HG03095 (cell line): Measurements from ENCODE around the gene SVIL.
"Not testable (repeated sequence)": the region's sequence is repeated elsewhere in the genome, so short reads cannot be mapped to it uniquely, and the experiment has no call there.

Experiments used
- ATAC-seq: cut with Tn5 transposase; IDR thresholded peaks from one replicate; pipeline ENCODE4 v1.9.1; 2021; ENCODE audit warnings: moderate library complexity; ENCODE audit not compliant: unreplicated experiment

The SVIL gene

GRCh38 chr10:29493697-29494096 lies 141.1 kb downstream of the SVIL start:
- ATAC-seq, result no peak

DNA sequence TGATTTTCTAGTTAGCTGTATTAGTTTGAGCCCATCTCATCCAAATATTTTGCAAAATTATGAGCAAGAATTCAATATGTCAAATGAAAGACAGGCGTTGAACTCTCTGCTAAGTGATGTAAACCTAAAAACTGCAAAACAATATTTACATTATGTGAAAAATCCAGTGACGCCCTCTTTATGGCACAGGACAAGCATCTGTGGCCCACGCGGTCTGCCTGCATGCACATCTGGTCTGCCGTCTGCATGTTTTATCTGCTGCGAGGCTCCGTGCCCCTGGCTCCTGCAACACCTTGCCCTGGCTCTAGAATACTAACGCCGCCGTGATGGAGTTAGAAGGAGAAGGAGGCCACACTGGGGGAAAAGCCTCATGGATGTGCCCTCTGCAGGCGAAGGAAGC lies 142.0 kb downstream of the SVIL start:
- ATAC-seq, result no peak

- ATAC-seq, result no peak
Measured at GRCh38 chr10:29491918-29492317, 142.9 kb downstream of the SVIL start.

- ATAC-seq, result not testable (repeated sequence)
Measured at GRCh38 chr10:29490781-29491280, 143.9 kb downstream of the SVIL start.

DNA sequence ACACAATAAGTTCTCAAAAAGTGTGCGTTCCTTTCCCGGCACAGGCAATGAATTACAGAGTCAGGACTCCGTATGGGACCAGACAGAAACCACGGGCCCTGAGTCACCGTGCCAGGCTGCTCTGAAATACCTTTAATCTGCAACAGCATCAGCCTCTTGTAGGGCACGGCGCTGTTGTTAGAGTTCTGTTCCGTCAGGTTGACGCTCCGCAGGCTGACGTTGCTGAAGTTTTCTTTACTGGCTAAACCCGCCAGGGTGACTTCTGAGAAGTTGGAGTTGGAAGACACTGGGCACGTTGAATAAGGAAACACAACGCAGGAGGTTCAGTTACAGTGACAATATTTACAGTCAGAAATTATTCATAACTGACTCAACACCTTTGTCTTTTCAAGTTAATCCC lies 146.3 kb downstream of the SVIL start:
- ATAC-seq, result not testable (repeated sequence)

DNA sequence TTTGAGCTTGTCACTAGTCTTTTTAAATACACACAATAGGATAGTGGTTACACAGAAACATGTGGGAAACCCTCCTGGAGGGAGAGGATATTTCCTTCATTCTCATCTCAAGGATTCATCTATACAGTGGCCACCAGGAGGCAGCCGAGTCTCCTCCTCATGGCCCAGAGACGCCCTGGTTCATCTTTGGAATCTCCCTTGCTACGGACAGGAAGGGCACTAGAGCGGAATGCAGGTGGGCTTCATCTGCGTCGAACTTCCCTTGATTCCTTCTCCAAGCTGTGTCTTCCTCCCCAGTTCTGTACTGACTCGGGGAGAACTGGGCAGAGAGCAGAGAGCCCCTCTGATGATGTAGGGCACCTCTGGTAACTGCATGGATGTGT lies 146.9 kb downstream of the SVIL start:
- ATAC-seq, result not testable (repeated sequence)

DNA sequence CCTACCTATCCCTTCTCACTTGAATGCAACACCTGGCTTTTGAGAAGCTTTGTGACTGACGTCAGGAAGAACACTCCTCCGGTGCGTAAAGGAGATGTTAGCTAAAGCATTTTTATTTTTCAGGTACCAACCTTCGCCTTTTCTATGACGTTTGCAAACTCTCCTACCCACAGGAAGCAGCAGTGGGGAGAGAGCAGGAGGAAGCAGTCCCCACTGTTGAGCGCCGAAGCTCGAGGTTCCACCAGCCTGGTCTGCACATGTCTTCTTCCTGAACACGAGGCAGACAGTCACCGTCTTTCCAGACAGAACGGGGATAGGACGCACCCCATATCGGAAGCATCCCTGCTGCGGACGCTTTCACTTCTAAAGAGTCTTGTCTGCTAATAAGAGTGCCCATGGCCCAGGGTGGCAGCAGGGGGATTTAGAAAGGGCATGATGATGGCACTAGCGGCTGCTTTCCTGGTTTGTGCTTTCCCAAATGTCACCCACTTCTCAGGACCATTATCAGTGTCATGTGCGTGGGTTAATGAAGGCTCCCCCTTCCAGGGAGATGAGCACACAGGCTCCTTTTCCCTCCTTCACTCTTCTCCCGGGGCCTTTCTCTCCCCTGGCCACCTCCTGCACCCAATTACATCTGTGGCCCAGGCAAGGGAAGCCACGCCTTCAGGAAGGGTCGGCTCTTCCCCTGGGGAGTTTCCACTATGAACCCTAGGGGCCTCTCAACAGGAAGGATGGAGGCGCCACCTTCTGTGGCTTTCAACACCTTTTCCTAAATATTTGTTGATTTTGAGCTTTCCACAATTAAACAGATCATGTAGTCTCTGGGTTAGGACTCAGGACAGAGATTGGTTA lies 147.5 kb downstream of the SVIL start:
- ATAC-seq, result not testable (repeated sequence)

- ATAC-seq, result no peak
Measured at GRCh38 chr10:29486433-29486832, 148.3 kb downstream of the SVIL start.

DNA sequence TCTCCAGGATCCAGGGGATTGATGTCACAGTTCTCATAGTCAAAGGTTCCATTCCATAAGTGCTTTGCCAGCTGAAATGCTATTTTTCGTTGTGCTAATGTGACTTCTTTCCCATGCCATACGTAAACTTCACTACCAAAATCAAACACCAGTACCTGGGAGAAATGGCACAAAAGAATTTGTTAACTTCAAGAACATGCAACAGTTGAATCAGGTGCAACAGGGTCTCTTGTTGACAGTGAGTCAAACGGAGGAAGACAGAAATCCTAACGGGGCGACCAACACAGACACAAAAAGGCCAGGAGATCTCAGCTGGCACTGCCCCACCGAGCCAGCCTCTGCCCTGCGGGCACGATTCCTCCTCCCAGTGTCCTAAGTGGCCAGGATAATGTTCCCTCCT lies 150.1 kb downstream of the SVIL start:
- ATAC-seq, result not testable (repeated sequence)

- no peak for ATAC-seq
Measured at GRCh38 chr10:29482591-29483431, 152.0 kb downstream of the SVIL start.

DNA sequence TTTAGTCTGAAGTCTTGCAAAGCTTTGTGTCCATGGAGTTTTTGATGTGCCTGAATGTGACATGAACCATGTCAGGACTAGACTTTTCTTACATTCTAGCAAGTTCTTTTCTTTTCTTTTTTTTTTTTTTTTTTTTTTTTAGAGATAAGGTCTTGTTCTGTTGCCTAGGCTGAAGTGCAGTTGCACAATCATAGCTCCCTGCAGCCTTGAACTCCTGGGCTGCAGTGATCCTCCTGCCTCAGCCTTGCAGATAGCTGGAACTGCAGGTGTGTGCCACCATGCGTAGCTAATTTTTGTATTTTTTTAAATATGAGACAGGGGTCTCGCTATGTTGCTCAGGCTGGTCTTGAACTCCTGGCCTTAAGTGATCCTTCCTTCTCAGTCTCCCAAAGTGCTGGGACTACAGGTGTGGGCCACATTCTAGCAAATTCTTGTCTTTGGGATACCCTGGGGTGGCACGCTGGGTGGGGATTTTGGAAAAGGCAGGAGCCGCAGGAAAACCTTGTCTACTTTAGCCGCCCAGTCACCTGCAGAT lies 152.8 kb downstream of the SVIL start:
- ATAC-seq, result no peak

DNA sequence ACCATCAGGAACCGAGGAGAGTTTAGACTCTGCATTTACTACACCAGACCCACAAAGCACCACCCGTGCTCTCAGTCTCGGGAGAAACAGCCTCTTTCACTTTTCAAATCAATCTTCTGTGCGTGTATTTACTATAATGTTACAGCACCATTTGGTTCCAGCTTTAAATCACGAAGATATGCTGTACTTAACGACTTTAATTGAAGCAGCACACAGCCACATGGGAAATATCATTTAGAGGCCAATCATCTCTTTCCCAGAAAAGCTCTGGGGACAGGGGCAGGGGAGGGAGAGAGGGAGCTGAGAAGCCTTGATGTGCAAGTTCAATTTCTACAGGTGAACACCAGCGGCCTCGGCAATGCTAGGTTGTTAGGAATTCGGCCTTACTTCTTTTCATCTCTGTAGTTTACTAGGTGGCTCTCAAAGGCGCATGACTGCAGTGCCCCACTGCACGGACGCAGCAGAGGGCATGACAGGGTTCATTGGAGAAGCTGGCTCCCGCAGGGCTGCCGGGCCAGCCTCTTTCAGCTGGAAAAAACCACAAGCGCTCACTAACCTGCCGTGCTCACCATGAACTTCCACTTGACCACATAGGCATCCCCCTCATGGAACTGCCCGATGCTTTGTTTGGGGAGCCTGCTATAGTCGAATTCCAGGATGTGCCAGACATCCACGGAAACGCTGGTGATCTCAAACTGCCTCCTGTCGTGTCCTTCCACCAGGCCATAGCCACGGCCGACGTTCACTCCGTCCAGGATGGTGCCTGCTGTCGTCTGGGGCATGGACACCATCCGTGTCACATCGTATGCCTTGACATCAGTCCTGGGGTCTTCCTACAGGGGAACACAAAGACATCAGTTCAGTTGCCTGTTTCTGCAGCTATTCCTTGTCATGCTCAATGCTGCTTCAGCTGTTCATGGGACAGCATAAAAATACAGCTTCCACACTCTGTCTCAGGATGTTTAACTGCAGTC lies 154.5 kb downstream of the SVIL start:
- no peak for ATAC-seq

DNA sequence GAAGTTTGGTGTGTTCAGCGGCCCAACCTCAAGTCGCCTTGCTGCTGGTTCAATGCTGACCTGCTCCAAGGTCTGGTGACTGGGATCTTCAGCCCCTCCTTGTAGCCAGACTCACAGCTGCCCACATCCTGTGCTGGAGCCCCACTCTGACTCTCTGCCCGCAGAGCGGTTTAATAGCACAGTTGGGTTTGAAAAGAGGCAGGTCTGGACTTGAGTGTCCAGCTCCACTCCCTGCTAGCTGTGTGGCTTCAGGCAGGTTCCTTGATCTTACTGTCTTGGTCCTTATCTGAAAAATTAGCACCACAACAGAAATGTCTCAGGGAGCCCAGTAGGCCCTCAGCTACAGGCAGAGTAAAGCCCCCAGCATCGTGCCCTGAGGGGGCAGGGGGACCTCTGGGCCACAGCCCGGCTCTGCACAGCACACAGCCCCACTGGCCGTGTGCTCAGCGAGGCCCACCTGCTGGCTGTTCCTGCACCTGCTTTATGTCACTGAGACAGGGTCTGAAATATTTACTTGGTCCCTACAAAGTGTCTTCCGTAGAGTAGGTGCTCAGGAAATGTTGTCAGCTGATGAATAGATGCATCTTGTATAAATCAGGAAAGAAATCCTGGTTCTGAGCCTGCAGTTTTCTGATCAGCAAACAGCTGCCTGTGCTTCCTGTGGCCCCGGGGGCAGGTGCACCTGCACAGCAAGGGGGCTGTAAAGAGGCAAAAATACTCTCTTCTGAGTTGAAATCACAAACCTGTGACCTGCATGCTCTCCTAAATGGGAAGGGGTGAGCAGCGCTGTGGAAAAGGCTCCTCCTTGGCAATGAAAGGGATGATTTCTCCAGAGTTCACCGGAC lies 155.5 kb downstream of the SVIL start:
- ATAC-seq, result no peak

GRCh38 chr10:29473406-29474100 lies 161.2 kb downstream of the SVIL start:
- no peak for ATAC-seq

DNA sequence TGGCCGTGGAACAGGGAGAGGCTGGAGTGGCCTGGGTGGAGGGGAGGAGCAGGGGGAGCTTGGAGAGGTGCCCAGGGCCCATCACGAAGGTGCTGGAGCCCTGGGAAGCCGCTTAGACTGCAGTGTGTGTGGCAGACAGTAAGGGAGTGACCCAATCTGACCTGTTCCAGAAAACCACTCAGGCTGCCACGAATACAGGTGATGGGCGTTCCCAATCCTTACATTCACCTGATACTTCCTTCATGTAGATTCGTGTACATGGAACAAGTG lies 161.7 kb downstream of the SVIL start:
- ATAC-seq, result no peak

DNA sequence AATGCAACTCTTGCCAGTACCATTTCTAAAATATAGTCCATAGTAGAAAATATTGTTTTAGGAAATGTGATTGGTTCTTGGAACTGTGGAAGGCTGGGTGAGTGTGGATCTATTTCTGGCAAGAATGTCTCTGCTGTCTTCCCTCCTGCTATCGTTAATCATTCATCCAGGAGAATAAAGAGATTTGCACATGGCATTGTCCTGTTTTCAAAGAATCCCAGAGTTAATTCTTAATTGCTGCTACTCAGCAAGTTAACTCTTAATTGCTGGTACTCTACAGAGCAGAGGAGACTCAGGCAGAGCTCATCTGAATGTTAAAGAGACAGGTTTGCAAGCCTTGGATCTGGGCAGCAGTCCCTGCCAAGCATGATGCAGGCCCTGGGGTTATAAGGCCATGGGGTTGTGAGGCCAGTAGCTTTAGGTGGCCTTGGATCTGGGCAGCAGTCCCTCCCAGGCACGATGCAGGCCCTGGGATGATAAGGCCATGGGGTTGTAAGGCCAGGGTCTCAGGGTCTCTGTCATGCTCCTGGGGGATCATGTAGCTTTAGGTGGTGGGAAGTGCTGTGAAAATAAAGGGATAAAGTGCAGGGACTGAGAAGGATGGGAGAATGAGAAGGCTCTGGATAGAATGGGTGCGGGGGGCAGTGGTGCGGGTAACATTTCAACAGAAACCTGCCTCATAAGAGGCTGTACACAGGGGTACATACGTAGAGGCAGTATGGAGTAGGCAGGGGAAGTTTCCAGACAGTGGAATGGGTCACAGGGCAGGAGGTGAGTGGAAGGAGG lies 162.3 kb downstream of the SVIL start:
- no peak for ATAC-seq

DNA sequence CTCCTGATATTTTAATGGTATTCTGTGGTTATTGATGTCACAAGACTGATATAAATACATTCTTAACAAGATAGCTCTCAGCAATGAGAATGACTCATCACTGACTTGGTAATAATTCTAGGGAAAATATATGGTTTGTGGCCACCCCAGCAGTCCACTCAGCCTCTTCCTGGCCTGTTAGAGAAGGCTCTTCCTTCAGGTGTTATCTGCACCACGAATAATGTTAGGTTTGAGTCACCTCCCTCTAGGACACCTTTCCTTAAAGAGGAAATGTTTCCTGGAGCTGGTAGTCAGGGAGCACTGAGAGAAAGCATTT lies 163.3 kb downstream of the SVIL start:
- no peak for ATAC-seq

DNA sequence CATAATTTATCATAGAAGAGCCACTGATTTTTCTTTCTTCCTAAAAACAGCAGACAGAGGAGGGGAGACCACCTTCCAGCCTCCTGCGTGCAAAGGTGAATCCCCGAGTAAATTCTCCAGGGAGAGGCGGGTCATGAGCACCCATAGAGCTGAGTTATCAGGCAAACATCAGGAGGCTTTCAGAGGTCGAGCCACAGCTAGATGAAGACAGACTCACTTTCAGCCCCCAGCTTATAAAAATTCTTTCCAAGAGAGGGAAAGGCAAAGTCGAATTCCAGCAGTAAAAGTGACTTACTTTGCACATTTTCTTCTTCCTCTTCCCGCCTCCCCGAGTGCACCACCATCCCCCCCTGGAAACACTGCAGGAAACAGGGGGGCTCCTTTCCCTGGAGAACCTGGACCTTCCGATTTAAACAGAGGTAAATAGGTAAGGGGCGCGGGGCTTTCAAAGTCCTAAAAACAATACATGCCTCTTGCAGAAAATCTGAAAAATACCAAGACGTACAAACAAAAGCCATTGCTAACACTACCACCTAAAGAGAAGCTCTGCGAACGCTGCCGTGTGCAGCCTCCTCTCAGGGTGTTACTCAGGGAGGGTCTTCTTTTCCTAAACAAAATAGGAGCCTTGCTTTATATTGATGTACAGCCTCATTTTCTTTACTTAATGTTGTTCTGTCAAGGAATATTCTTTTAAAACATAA lies 163.8 kb downstream of the SVIL start:
- ATAC-seq, result no peak
